Choroid plexus epithelial cell (primary cell): ENCODE measurements around the gene WWOX.

Experiments used
- DNase-seq: peaks from one replicate; pipeline ENCODE4 v3.0.0-alpha.2; 2010; ENCODE audit warnings: low read depth
- H3K4me3 ChIP-seq: 2 replicates; pipeline ENCODE4 v1.5.1; 2011; ENCODE audit warnings: low read depth, mild to moderate bottlenecking, control low read depth, low read length, moderate library complexity
- TF ChIP-seq, protein P1 (sequence below): conservative IDR thresholded peaks from 2 replicates; pipeline ENCODE4 v1.5.1; 2011; ENCODE audit warnings: low read depth, mild to moderate bottlenecking, control low read depth, inconsistent platforms, low read length, moderate library complexity

Gene WWOX

DNA sequence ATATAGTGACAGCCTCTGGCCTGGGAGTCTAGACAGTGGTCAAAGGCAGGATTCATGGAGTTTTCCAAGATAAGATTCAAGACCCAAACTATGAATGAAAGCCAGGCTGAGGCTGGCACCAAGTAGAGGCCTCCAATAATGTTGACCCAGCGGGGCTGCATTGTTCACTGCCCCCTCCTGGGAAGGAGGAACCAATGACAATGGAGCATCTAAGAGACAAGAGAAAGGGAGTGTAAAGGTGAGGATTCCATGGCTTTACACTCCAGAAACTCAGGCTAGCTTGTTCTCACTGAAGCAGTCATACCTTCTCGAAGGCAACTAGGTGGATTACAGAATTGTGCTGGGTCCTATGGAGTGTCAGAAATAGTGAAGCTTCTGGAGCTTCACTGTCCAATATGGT, 380.3 kb downstream of the WWOX start:
- TF ChIP-seq, protein P1, sequence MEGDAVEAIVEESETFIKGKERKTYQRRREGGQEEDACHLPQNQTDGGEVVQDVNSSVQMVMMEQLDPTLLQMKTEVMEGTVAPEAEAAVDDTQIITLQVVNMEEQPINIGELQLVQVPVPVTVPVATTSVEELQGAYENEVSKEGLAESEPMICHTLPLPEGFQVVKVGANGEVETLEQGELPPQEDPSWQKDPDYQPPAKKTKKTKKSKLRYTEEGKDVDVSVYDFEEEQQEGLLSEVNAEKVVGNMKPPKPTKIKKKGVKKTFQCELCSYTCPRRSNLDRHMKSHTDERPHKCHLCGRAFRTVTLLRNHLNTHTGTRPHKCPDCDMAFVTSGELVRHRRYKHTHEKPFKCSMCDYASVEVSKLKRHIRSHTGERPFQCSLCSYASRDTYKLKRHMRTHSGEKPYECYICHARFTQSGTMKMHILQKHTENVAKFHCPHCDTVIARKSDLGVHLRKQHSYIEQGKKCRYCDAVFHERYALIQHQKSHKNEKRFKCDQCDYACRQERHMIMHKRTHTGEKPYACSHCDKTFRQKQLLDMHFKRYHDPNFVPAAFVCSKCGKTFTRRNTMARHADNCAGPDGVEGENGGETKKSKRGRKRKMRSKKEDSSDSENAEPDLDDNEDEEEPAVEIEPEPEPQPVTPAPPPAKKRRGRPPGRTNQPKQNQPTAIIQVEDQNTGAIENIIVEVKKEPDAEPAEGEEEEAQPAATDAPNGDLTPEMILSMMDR: no peak
- DNase-seq: no peak
- no peak overlapping the region for H3K4me3 ChIP-seq

DNA sequence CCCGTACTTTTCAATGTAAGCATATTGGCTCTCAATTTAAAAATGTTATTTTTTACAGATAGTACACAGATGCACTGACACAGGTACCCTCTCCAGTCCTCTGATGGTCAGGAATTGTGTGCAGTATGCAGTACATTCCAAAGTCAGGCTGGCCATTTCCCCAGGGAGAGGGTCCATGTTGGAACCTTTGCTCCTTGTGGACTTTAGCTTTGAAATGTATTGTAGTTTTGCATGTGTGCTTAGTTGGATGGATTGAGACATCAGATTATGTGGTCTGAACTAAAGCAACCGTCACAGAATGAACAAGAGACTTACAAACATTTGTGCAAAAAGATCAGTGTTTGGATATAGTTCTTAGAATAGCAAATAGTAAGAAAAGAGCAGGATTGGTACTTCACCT, 381.1 kb downstream of the WWOX start:
- no peak for DNase-seq
- no peak overlapping the region for H3K4me3 ChIP-seq
- TF ChIP-seq, protein P1: no peak

DNA sequence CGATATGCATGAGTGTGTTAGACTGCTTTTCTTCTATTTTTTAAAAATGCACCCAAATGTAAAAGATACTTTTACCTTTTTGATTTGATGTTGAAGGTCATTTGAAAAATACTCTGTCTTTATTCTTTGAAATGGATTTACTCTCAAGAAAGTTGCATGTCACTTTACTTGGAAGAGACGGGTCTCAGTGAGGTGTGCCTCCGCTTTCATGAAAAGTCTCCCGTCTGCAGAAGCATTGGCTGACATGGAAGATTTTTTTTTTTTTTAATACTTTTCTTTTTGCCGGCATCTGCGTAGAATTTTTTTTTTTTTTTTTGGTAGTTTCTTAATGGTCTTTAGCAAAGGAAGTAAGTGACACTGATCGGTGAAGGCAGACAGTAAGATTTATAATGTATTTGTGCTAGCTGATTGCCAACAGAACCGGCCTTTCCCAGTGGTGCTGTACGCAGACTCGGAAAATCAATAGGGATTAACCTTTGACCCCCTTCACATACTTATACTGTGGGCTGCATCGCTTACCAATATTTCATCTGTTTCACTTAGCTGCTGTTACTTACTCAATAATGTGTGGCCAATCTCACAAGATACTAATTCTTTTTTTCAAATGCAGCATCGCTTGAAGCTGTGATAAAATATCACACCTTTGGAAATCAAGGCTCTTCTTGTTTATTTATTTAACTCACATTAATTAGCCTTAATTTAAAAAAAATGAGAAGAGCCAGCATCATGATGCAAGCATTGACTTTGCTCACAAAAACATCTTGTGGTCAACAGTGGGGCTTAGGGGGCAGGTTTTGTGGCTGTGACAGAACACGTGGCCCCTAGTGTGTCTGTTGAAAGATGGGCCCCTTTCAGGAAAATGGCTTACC, 383.9 kb downstream of the WWOX start:
- TF ChIP-seq, protein P1: no peak
- H3K4me3 ChIP-seq: no peak overlapping the region
- no peak for DNase-seq

DNA sequence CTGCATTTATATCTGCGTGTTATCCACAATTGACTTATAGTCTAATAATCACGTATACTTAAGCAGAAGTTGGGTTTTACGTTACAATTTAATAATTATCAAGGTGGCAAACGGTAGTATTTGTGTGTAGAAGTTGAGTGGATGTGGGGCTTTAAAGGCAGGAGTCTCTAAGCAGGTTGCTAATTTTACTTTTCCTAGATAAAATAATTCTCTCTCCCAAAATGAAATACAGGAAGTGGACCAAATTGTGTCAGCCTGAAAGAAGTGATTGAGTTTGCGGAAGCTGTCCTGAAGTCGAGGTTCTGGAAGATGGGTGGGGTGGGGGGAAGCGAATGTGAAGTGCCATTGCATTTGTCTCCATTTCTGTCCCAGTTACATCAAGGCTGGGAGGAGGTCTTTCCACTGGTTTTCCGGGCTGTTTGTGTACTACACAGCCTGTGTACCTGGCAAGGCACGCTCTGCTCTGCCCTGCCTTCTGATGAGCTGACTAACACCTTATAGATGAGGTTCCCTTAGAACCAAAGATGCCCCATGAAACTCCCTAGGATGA, 385.1 kb downstream of the WWOX start:
- no peak for DNase-seq
- TF ChIP-seq, protein P1: no peak
- H3K4me3 ChIP-seq: no peak overlapping the region

DNA sequence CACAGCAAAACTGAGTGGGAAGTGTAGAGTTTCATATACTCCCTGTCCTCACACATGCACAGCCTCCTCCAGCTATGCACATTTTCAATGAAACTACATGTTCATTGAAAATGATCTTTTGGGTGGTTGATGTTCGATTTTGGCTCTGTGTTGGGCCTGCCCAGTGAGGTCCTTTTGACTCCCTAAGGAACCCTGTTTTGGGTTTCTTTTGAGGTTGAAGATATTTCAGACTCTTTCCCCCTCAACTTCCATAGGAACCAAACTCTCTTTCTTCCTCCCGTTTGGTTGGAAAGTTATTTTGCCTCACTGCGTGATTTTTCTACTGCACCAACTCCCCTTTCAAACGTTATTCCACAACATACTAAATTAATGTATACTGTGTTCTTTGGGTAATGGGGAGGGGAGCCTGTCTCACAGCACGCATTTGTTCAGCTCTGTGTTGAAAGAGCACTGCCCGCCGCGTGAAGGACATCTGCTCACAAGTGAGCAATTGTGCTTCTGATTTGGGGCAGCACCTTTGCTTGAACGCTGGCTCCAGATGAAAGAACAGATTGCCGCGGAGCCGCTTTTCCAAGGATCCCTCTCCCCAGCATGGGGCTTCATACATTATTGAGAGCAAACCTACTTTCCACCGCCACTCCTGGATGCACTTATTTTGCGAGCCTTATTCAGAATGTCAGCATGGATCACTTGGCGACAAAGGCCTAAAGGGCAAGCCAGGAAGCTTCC, 385.9 kb downstream of the WWOX start:
- TF ChIP-seq, protein P1: no peak
- no peak for DNase-seq
- H3K4me3 ChIP-seq: no peak overlapping the region

DNA sequence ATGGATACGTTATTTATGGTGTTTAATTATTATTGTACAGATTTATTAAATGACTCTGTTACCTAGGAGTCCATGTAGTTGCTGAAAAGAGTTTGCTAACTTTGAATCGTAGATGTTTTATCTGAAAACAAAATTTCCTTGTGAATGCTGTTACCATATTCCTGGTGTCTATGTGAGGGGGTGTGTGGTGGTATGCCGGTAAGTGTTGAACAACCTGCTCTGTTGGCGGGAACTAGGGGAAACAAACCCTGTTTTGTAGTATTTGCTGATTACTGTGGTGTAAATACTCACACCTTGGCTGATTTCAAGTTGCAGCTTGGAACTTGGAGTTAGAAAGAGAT, 386.4 kb downstream of the WWOX start:
- TF ChIP-seq, protein P1: no peak
- DNase-seq: no peak
- H3K4me3 ChIP-seq: no peak overlapping the region
